HL-60 (cell line): ENCODE results near the gene PNMA6A.
"Not testable (repeated sequence)": the region's sequence is repeated elsewhere in the genome, so short reads cannot be mapped to it uniquely, and the experiment has no call there.

Experiments
- CTCF ChIP-seq: IDR thresholded peaks from one replicate; pipeline ENCODE4 v1.5.1; 2011; ENCODE audit warnings: low read length, control low read depth, inconsistent platforms; ENCODE audit not compliant: insufficient read depth
- POLR2AphosphoS5 ChIP-seq: IDR thresholded peaks from 2 replicates; pipeline ENCODE4 v1.6.1; 2012; ENCODE audit warnings: low read depth
- SPI1 ChIP-seq: IDR thresholded peaks from 2 replicates; pipeline ENCODE4 v1.6.1; 2012; ENCODE audit warnings: low read depth, mild to moderate bottlenecking, borderline replicate concordance

- TF ChIP-seq CTCF, POLR2AphosphoS5, SPI1: not testable (repeated sequence)
Observed at GRCh38 chrX:153071909-153072583, at the start of gene PNMA6A.
